Adipocyte (in vitro differentiated cells): Measurements from ENCODE around the gene PDE4D.

Source experiments
- DNase-seq: peaks from one replicate; pipeline ENCODE4 v3.0.0-alpha.2; 2015; ENCODE audit warnings: low read depth
- H3K27me3 ChIP-seq: replicated peaks from 2 replicates; pipeline ENCODE4 v1.7.0; 2013; ENCODE audit warnings: mild to moderate bottlenecking, low read length, moderate library complexity; ENCODE audit not compliant: control insufficient read depth, insufficient read depth
- H3K36me3 ChIP-seq: 2 replicates; pipeline ENCODE4 v1.7.0; 2013; ENCODE audit warnings: low read length, mild to moderate bottlenecking, moderate library complexity; ENCODE audit not compliant: control insufficient read depth, insufficient read depth, severe bottlenecking
- H3K4me1 ChIP-seq: 2 replicates; pipeline ENCODE4 v1.7.0; 2013; ENCODE audit warnings: mild to moderate bottlenecking, low read length, moderate library complexity; ENCODE audit not compliant: control insufficient read depth, insufficient read depth
- H3K4me3 ChIP-seq: 2 replicates; pipeline ENCODE4 v1.7.0; 2013; ENCODE audit warnings: mild to moderate bottlenecking, low read length, moderate library complexity
- H3K9ac ChIP-seq: 2 replicates; pipeline ENCODE4 v1.7.0; 2013; ENCODE audit warnings: mild to moderate bottlenecking, low read length, moderate library complexity
- H3K9me3 ChIP-seq: 2 replicates; pipeline ENCODE4 v1.7.0; 2013; ENCODE audit warnings: mild to moderate bottlenecking, low read length, moderate library complexity; ENCODE audit not compliant: control insufficient read depth

The PDE4D gene

GRCh38 chr5:59218424-59219045, 675.0 kb downstream of the PDE4D start:
- DNase-seq = peak; percentile 35
- H3K9ac ChIP-seq = no peak overlapping the region
- no peak overlapping the region for H3K4me3 ChIP-seq
- H3K27me3 ChIP-seq = no peaks in the 10 kb centered on the region
- H3K9me3 ChIP-seq = no peaks in the 10 kb centered on the region
- H3K36me3 ChIP-seq = no peaks in the 10 kb centered on the region
- H3K4me1 ChIP-seq = peaks cover 9% of the 10 kb centered on the region

DNA sequence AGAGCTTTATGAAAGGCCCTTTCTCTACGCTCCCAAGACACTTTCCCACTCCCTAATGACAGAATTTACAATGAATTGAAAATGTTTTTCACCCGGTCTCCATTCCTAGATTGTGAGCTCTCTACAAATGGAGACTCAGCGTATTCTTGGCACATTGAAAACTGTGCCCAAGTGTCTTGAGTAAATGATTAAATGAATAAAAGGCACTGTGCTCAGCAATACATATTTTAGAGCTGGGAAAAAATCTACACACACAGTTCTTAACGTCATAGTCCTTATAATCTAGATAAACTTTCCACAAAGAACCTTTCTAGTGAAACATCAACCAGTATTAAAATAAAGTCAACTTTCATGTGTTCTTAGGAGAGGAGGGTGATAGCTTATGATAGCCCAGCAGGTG, 676.7 kb downstream of the PDE4D start:
- H3K36me3 ChIP-seq = no peaks in the 10 kb centered on the region
- no peak overlapping the region for H3K9ac ChIP-seq
- H3K27me3 ChIP-seq = no peaks in the 10 kb centered on the region
- no peak overlapping the region for H3K4me3 ChIP-seq
- H3K9me3 ChIP-seq = no peaks in the 10 kb centered on the region
- DNase-seq = no peak
- no peaks in the 10 kb centered on the region for H3K4me1 ChIP-seq

- Histone ChIP-seq H3K9me3 (no peaks in the 10 kb centered on the region), H3K36me3 (no peaks in the 10 kb centered on the region), H3K4me3 (no peak overlapping the region), H3K27me3 (no peaks in the 10 kb centered on the region), H3K9ac (no peak overlapping the region), H3K4me1 (peaks cover 9% of the 10 kb centered on the region)
- DNase-seq = no peak
Observed at GRCh38 chr5:59212596-59212995, 680.9 kb downstream of the PDE4D start.

DNA sequence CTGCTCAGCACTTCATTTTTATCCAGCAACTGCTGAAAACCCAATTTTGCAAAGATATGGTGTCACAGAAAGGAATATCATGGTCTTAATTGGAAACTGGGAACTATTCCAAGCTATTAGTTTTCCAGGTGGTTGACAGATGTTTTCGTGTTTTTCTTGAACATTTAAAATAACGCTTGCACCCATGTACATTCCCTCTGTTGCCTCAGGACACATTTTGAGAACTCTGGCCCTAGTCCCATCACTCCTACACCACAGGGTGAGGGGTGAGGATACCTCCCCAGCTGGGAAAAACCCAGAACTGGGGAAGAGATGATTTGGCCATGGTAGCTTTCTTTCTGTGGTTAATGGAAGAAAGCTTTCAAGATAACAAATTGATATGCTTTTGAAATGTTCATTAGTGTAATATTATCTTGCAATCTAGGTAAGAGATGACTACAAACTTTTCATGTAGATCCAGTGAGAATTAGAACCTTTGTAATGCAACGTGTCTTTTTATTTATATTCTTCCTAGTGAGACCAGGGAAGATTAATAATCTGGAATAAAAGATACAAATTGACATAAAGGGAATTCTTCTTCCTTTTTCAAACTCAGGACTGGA, 683.7 kb downstream of the PDE4D start:
- H3K9ac ChIP-seq = no peak overlapping the region
- no peak for DNase-seq
- H3K4me1 ChIP-seq = peaks cover 26% of the 10 kb centered on the region

DNA sequence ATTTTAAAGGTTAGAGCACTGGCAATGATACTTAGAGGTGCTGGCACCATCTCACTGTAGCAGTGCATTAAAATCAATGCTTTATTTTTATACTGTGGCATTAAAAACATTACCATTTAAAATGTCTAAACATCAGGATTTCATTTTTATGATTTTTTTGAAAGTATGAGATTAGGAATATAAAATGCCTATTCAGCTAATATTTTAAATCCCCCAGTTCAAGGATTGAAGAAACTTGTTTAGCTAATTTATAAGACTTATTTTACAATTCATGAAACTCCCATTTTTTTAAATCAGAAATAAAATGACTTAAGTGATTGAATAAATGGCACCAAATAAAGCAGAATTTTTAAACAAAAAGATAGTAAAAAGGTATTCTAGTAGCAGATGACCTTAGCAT, 685.1 kb downstream of the PDE4D start:
- Histone ChIP-seq H3K4me3 (no peak overlapping the region), H3K4me1 (peaks cover 26% of the 10 kb centered on the region), H3K36me3 (no peaks in the 10 kb centered on the region), H3K9me3 (no peaks in the 10 kb centered on the region), H3K9ac (no peak overlapping the region), H3K27me3 (no peaks in the 10 kb centered on the region)
- DNase-seq = no peak

More for the DNA sequence above, 683.7 kb downstream of the PDE4D start:
- Histone ChIP-seq H3K9me3 (no peaks in the 10 kb centered on the region), H3K27me3 (no peaks in the 10 kb centered on the region), H3K4me3 (no peak overlapping the region), H3K36me3 (no peaks in the 10 kb centered on the region)

DNA sequence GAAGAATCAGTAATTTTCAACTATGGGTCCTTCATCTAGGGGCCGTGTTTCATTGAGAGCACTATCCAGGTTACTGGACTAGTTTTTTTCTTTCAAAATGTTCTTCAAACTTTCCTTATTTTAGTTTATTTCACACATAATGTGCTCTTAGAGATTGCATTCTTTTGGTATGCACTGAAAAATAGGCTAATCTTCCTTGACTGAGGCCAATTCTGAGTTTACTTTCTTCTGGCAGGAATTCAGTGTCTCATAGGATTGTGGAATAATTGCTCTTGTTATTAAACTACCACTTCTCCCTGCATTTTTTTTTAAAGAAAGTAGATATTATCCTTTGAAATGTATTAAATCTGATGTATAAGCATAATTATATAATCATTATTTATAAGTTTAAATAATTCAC, 686.1 kb downstream of the PDE4D start:
- peaks cover 26% of the 10 kb centered on the region for H3K4me1 ChIP-seq
- no peak overlapping the region for H3K9ac ChIP-seq
- DNase-seq = no peak
- H3K27me3 ChIP-seq = no peaks in the 10 kb centered on the region
- no peak overlapping the region for H3K4me3 ChIP-seq
- H3K9me3 ChIP-seq = no peaks in the 10 kb centered on the region
- H3K36me3 ChIP-seq = no peaks in the 10 kb centered on the region

DNA sequence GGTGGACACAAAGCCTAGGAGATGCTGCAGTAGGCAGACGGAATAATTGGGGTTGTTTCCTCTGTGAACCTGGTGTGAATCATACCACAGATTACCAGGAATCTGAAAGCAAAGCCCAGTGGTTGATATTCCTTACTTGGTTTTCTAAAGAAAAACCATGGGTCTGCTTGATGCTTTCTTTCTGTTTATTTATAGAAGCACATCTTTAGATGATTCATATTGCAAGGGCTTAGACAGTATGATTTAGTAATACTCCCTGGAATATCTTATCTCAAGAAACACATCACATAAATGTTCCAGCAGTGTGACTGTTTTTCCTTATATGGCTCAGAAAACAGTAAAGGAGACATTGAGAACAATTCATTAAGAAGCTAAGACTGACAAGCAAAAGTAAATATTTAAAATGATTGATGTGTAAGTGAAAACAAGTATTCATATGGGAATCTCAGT, 687.4 kb downstream of the PDE4D start:
- Histone ChIP-seq H3K36me3 (no peaks in the 10 kb centered on the region), H3K9ac (no peak overlapping the region), H3K9me3 (no peaks in the 10 kb centered on the region), H3K4me1 (peaks cover 26% of the 10 kb centered on the region), H3K4me3 (no peak overlapping the region), H3K27me3 (no peaks in the 10 kb centered on the region)
- peak; percentile 46 for DNase-seq

GRCh38 chr5:59204114-59204897, 689.2 kb downstream of the PDE4D start:
- Histone ChIP-seq H3K9me3 (no peaks in the 10 kb centered on the region), H3K9ac (no peak overlapping the region), H3K4me3 (no peak overlapping the region), H3K4me1 (peaks cover 17% of the 10 kb centered on the region), H3K36me3 (no peaks in the 10 kb centered on the region), H3K27me3 (no peaks in the 10 kb centered on the region)
- DNase-seq = no peak

DNA sequence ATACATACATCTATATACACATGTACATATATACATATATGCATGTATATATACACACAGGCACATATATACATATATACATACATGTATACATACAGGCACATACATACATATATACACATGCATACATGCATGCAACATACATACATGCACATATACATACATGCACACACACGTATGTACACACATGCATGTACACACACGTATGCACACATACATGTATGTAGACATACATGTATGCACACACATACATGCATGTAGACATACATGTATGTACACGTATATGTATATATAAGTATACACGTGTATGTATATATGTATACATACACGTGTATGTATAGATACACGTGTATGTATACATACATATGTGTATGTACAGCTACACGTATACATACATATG, 693.7 kb downstream of the PDE4D start:
- Histone ChIP-seq H3K4me1 (no peaks in the 10 kb centered on the region), H3K36me3 (no peaks in the 10 kb centered on the region), H3K27me3 (no peaks in the 10 kb centered on the region), H3K9me3 (no peaks in the 10 kb centered on the region), H3K9ac (no peak overlapping the region), H3K4me3 (no peak overlapping the region)
- DNase-seq = no peak

DNA sequence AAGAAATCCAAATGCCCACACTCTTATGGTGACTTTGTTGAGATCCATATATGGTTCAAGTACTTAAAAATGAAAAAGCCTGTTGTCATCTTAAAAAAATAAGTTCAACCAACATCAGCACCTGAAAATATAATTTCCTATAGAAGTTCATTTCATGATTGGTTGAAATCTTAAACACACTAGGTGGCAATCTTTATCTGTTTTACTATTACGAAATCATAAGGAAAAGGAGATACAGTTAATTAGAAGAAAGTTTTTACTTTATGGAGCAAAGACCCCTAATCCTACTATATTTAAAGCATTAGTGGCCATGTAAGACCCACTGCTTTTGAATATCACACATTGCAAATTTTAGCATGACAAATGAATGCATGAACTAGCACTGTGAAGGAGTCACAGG, 694.7 kb downstream of the PDE4D start:
- Histone ChIP-seq H3K36me3 (no peaks in the 10 kb centered on the region), H3K27me3 (no peaks in the 10 kb centered on the region), H3K9me3 (no peaks in the 10 kb centered on the region), H3K9ac (no peak overlapping the region), H3K4me3 (no peak overlapping the region), H3K4me1 (no peaks in the 10 kb centered on the region)
- DNase-seq = no peak

GRCh38 chr5:59198365-59198764, 695.2 kb downstream of the PDE4D start:
- Histone ChIP-seq H3K9me3 (no peaks in the 10 kb centered on the region), H3K4me3 (no peak overlapping the region), H3K36me3 (no peaks in the 10 kb centered on the region), H3K27me3 (no peaks in the 10 kb centered on the region), H3K9ac (no peak overlapping the region), H3K4me1 (no peaks in the 10 kb centered on the region)
- no peak for DNase-seq
